Activated naive CD4-positive, alpha-beta T cell treated with anti-CD3 and anti-CD28 coated beads for 36 hours (primary cell): Measurements from ENCODE around the gene ATP6V0D1. TPM values are rescaled to one million over a fixed set of nuclear protein-coding genes. Genes with fewer than 3 reads are reported as not detected.

ENCODE experiments used
- CTCF ChIA-PET: fragments of 350-600 bp; sonication (Branson Sonifier 250); formaldehyde crosslinking; loops from one replicate; lab custom pipeline; 2021; ENCODE audit warnings: antibody characterized with exemption; lab: Charles Lee
- DNase-seq: peaks from one replicate; pipeline ENCODE4 v3.0.0-alpha.2; 2020
- H3K27ac Mint-ChIP-seq: one replicate; pipeline ENCODE4 v1.8.0; 2021; ENCODE audit warnings: mild to moderate bottlenecking, mixed read lengths
- H3K27me3 Mint-ChIP-seq: one replicate; pipeline ENCODE4 v1.8.0; 2021; ENCODE audit warnings: low read depth, mixed read lengths
- H3K36me3 Mint-ChIP-seq: one replicate; pipeline ENCODE4 v1.8.0; 2021; ENCODE audit warnings: low read depth, mixed read lengths
- H3K4me1 Mint-ChIP-seq: one replicate; pipeline ENCODE4 v1.8.0; 2021; ENCODE audit warnings: low read depth, mixed read lengths
- H3K4me3 Mint-ChIP-seq: one replicate; pipeline ENCODE4 v1.8.0; 2021; ENCODE audit warnings: mild to moderate bottlenecking, moderate library complexity, mixed read lengths
- H3K9me3 Mint-ChIP-seq: one replicate; pipeline ENCODE4 v1.8.0; 2021; ENCODE audit warnings: mixed read lengths
- intact Hi-C: fragments of 100-400 bp; cut with micrococcal nuclease; formaldehyde crosslinking; loops from one replicate; pipeline ENCODE4 v1.15.1; 2023
- total RNA-seq, 2 experiments: library from RNA; stranded (reverse); gene quantifications; one replicate each; pipeline ENCODE4 v1.2.3, GENCODE V29; 2021

ATP6V0D1 gene
- total RNA-seq, 2 experiments from 2014 or later: 11.9 to 15.3 TPM

DNA sequence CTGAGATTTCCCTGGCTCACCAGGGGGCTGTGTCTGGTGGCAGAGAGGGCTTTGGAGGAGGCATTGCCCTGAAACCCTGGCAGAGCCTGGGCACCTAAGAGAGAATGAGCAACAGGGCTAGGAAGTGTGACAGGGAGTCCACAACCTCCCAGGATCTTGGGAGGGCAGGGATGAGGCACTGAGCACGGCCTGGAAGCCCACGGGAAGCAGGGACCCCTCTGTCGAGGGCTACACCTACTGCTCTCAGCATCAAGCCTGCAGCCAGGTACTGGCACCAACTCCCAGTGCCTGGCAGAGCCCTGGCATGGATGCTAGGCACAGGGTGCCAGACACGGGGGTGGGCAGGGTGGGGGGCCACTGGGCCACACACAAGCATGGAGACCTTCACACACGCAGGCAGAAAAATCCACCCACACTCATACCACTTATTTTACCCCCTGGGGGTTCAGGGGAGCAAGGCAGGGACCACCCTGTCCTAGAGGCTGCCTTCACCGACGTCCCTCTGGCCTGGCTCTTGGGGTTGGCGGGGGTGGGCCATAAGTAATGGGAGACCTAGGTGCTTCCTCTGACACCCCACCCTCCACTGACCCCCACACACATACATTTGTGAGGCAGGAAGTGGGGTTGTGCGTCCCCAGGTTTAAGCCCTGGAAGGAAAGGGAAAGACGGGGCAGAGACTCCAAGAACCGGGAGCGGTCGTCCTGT, 51.0 kb downstream of the ATP6V0D1 start:
- CTCF ChIA-PET: interaction anchor here (1.1 to 3.9 kb wide), 4 partner anchors 22 to 186 kb away, joined by 3 to 30 read pairs (median 14); no protein-coding TSS in a partner anchor
- Mint-ChIP-seq H3K27me3 (peaks cover 31% of the 10 kb centered on the region), H3K9me3 (no peaks in the 10 kb centered on the region), H3K36me3 (no peaks in the 10 kb centered on the region), H3K27ac (no peak overlapping the region), H3K4me1 (peaks cover 10% of the 10 kb centered on the region), H3K4me3 (peak overlapping the region; percentile 77)
- DNase-seq: no peak
- intact Hi-C loops: no loop called here

DNA sequence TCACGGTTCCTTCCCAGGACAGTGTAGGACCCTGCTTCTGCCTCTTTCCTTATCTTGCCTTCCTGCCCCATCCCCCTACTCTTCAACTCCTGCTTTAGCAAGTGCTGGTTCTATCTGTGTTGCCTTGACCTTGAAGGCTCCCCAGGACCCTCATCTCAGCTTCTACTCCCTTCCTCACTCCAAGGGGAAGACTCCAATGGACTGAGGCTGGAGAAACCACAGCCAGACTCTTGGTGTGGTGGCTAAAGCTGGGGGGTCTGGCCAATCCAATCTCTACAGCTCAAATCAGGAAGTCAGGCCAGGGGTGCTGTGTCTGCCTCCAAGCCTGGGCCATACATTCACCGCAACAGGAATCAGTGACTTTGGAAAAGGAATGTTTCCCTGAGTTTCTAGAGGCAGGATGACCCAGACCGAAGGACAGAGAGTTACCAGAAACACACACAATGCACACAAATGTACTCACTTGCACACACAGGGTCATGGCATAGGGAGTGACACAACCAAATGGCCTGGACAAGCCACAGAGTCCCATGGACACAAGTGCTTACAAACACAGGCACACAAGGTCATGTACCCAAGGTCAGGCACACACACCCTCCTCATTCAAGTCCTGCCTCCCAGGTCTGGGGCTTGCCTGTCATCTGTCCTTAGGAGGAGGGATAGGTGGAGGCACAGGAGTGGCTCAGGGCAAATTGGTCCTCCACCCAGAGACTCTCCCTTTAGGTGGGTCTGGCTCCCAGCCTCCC, 51.7 kb downstream of the ATP6V0D1 start:
- no peaks in the 10 kb centered on the region for H3K9me3 Mint-ChIP-seq
- H3K27ac Mint-ChIP-seq: no peak overlapping the region

DNA sequence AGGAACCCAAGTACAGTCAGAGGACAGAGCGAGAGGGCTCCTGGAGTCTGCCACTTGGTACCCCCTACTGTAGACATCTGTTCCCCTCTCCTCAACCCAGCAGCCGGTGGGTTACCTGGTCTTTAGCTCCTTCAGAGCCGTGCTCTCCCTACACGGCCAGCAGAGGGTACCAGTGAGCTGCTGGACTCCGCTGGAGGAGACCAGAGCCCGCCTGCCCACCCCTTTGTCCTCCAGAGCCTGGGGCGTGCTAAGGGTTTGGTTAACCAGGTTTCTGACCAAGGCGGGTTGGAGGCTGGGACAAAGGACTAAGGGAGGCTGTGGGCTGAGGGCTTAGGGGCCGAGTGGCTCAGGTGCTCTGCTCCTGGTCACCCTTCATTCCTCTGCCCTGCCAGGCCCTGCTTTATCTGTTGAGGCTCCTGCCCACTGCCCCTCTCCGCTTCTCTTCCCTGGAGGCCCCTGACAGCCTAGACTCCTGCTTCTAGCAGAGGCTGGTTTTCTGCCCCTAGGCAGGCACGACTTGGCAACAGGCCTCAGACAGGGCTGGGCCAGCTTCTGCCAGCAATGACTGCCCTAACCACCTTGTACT, 52.7 kb downstream of the ATP6V0D1 start:
- H3K27ac Mint-ChIP-seq: no peak overlapping the region
- intact Hi-C loops: loop anchor here (1.0 kb wide), 3 partner anchors 19 to 86 kb away; no protein-coding TSS in a partner anchor
- no peaks in the 10 kb centered on the region for H3K9me3 Mint-ChIP-seq
- peak; percentile 69 for DNase-seq
- H3K36me3 Mint-ChIP-seq: no peaks in the 10 kb centered on the region
- H3K4me1 Mint-ChIP-seq: peaks cover 10% of the 10 kb centered on the region
- CTCF ChIA-PET: interaction anchor here (0.6 to 3.9 kb wide), 31 partner anchors 8 to 694 kb away, joined by 3 to 60 read pairs (median 4); partner anchors contain the start of genes ATP6V0D1 and ZDHHC1
- H3K4me3 Mint-ChIP-seq: no peak overlapping the region
- peaks cover 31% of the 10 kb centered on the region for H3K27me3 Mint-ChIP-seq

More for the DNA sequence above, 51.7 kb downstream of the ATP6V0D1 start:
- no peaks in the 10 kb centered on the region for H3K36me3 Mint-ChIP-seq
- peaks cover 10% of the 10 kb centered on the region for H3K4me1 Mint-ChIP-seq
- DNase-seq: no peak
- peaks cover 31% of the 10 kb centered on the region for H3K27me3 Mint-ChIP-seq
- CTCF ChIA-PET: interaction anchor here (1.2 to 3.9 kb wide), 10 partner anchors 9 to 201 kb away, joined by 4 to 60 read pairs (median 10); partner anchors contain the start of gene ATP6V0D1
- intact Hi-C loops: no loop called here
- peak overlapping the region; percentile 77 for H3K4me3 Mint-ChIP-seq

DNA sequence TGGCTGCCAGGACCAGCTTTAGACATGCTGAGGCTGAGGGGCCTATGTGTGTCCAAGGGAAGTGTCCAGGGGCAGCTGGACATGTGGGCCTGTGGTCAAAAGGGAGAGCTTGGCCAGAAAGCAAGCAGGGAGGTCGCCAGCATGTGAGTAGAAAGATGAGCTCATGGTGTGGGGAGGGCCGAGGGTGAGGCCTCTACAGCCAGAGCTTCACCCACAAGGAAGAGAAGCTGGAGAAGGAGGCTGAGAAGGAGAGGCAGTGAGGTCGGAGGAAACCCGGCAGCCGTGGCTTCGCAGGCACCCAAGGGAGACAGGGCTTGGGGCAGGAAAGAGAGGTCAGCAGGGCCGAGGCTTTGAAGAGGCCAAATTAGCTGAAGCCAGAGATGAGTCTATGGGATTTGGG, 54.0 kb downstream of the ATP6V0D1 start:
- no peaks in the 10 kb centered on the region for H3K9me3 Mint-ChIP-seq
- H3K36me3 Mint-ChIP-seq: no peaks in the 10 kb centered on the region
- H3K27me3 Mint-ChIP-seq: peaks cover 28% of the 10 kb centered on the region
- peaks cover 7% of the 10 kb centered on the region for H3K4me1 Mint-ChIP-seq
- H3K4me3 Mint-ChIP-seq: no peak overlapping the region
- intact Hi-C loops: no loop called here
- no peak for DNase-seq
- H3K27ac Mint-ChIP-seq: no peak overlapping the region
- CTCF ChIA-PET: interaction anchor here (0.7 to 3.9 kb wide), 11 partner anchors 10 to 268 kb away, joined by 3 to 60 read pairs (median 4); partner anchors contain the start of gene ZDHHC1

GRCh38 chr16:67426022-67426421, 54.9 kb downstream of the ATP6V0D1 start:
- intact Hi-C loops: no loop called here
- Mint-ChIP-seq H3K27me3 (peaks cover 23% of the 10 kb centered on the region), H3K9me3 (no peaks in the 10 kb centered on the region), H3K27ac (no peak overlapping the region), H3K4me1 (peaks cover 5% of the 10 kb centered on the region), H3K36me3 (no peaks in the 10 kb centered on the region), H3K4me3 (no peak overlapping the region)
- DNase-seq: no peak
- CTCF ChIA-PET: interaction anchor here (0.8 to 3.9 kb wide), 5 partner anchors 21 to 166 kb away, joined by 3 to 60 read pairs (median 26); no protein-coding TSS in a partner anchor

- no peak for DNase-seq
- H3K4me1 Mint-ChIP-seq: peaks cover 5% of the 10 kb centered on the region
- H3K36me3 Mint-ChIP-seq: no peaks in the 10 kb centered on the region
- H3K27me3 Mint-ChIP-seq: peaks cover 23% of the 10 kb centered on the region
- H3K9me3 Mint-ChIP-seq: no peaks in the 10 kb centered on the region
- H3K27ac Mint-ChIP-seq: no peak overlapping the region
- no peak overlapping the region for H3K4me3 Mint-ChIP-seq
- CTCF ChIA-PET: interaction anchor here (0.8 to 3.9 kb wide), 6 partner anchors 9 to 165 kb away, joined by 3 to 26 read pairs (median 6); no protein-coding TSS in a partner anchor
- intact Hi-C loops: no loop called here
These were observed 55.4 kb downstream of the ATP6V0D1 start for GRCh38 chr16:67425580-67425979.

GRCh38 chr16:67425061-67425460, 55.9 kb downstream of the ATP6V0D1 start:
- Mint-ChIP-seq H3K4me1 (peaks cover 2% of the 10 kb centered on the region), H3K36me3 (no peaks in the 10 kb centered on the region), H3K4me3 (no peak overlapping the region), H3K9me3 (no peaks in the 10 kb centered on the region), H3K27ac (no peak overlapping the region), H3K27me3 (peaks cover 20% of the 10 kb centered on the region)
- CTCF ChIA-PET: interaction anchor here (0.5 to 2.3 kb wide), 6 partner anchors 9 to 1020 kb away, joined by 3 to 7 read pairs (median 4); no protein-coding TSS in a partner anchor
- no peak for DNase-seq
- intact Hi-C loops: no loop called here

DNA sequence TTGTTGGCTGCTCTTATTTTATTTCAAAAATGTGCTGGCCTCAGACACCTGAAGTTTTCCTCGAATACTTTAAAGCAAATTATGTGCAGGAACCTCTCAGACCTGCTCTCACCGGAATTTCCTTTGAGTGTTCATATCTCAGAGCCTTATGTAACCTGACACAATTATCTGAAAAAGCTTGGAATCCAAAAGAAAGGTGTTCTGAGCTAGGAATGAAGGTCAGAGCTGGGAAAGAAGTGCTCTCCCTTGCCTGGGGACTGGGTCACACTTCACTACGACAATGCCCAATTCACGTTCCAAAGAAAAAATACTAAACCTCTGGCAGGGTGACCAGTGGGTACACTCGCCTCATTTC, 56.7 kb downstream of the ATP6V0D1 start:
- no peak overlapping the region for H3K4me3 Mint-ChIP-seq
- CTCF ChIA-PET: interaction anchor here (0.6 to 2.3 kb wide), 4 partner anchors 10 to 164 kb away, joined by 3 to 7 read pairs (median 3); no protein-coding TSS in a partner anchor
- peaks cover 18% of the 10 kb centered on the region for H3K27me3 Mint-ChIP-seq
- intact Hi-C loops: no loop called here
- H3K4me1 Mint-ChIP-seq: no peaks in the 10 kb centered on the region
- H3K36me3 Mint-ChIP-seq: no peaks in the 10 kb centered on the region
- H3K27ac Mint-ChIP-seq: no peak overlapping the region
- no peaks in the 10 kb centered on the region for H3K9me3 Mint-ChIP-seq
- DNase-seq: no peak

- no peaks in the 10 kb centered on the region for H3K4me1 Mint-ChIP-seq
- H3K36me3 Mint-ChIP-seq: no peaks in the 10 kb centered on the region
- intact Hi-C loops: no loop called here
- peaks cover 14% of the 10 kb centered on the region for H3K27me3 Mint-ChIP-seq
- no peaks in the 10 kb centered on the region for H3K9me3 Mint-ChIP-seq
- no peak for DNase-seq
- H3K27ac Mint-ChIP-seq: no peak overlapping the region
- CTCF ChIA-PET: interaction anchor here (0.6 to 1.6 kb wide), 3 partner anchors 12 to 163 kb away, joined by 3 to 4 read pairs (median 4); no protein-coding TSS in a partner anchor
- H3K4me3 Mint-ChIP-seq: no peak overlapping the region
These were observed 57.2 kb downstream of the ATP6V0D1 start for GRCh38 chr16:67423611-67424260.

GRCh38 chr16:67423015-67423414, 57.9 kb downstream of the ATP6V0D1 start:
- CTCF ChIA-PET: interaction anchor here (0.6 to 0.9 kb wide), 2 partner anchors 11 to 12 kb away, joined by 4 read pairs; no protein-coding TSS in a partner anchor

DNA sequence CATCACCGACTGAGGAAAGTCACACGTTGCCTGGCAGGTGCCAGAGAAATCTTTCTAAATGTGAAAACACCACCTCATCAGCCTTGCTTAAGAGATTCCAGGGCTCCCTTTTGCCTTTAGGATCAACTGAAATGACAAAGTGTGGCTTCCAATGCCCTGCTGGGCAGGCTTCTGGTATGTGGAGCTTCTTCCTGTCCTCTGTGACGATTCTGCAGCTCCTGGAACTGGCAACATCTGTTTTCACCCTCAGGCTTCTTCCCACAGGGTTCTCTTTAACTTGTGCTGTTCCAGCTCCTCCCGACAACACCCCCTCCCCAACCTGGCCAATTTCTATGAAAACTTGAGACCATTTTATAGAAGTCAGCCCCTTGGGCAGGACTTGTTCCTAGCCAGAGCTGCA, 59.9 kb downstream of the ATP6V0D1 start:
- CTCF ChIA-PET: interaction anchor here (0.6 to 1.5 kb wide), 6 partner anchors 8 to 288 kb away, joined by 3 to 6 read pairs (median 4); no protein-coding TSS in a partner anchor
- H3K27me3 Mint-ChIP-seq: peaks cover 20% of the 10 kb centered on the region
- no peaks in the 10 kb centered on the region for H3K9me3 Mint-ChIP-seq
- no peaks in the 10 kb centered on the region for H3K36me3 Mint-ChIP-seq
- intact Hi-C loops: no loop called here
- H3K27ac Mint-ChIP-seq: no peak overlapping the region
- DNase-seq: no peak
- H3K4me1 Mint-ChIP-seq: peaks cover 4% of the 10 kb centered on the region
- H3K4me3 Mint-ChIP-seq: no peak overlapping the region

More at GRCh38 chr16:67423015-67423414, 57.9 kb downstream of the ATP6V0D1 start:
- Mint-ChIP-seq H3K36me3 (no peaks in the 10 kb centered on the region), H3K4me1 (no peaks in the 10 kb centered on the region), H3K4me3 (no peak overlapping the region), H3K27ac (no peak overlapping the region), H3K9me3 (no peaks in the 10 kb centered on the region), H3K27me3 (peaks cover 11% of the 10 kb centered on the region)
- intact Hi-C loops: no loop called here
- DNase-seq: no peak
